ENCODE measurements around the gene ZSWIM6. TPM values are rescaled to one million over a fixed set of nuclear protein-coding genes. Genes with fewer than 3 reads are reported as not detected.
A peak's percentile ranks its signal among the peaks of the same experiment; 100 is the strongest.

Gene ZSWIM6
- total RNA-seq, 1 donor from 2014 or later, result 20.7 TPM

GRCh38 chr5:61507232-61507631, 175.2 kb downstream of the ZSWIM6 start:
- Mint-ChIP-seq H3K9me3 (ENCODE audit: unreplicated experiment) (no peaks in the 10 kb centered on the region), H3K36me3 (ENCODE audit: unreplicated experiment) (peaks cover 16% of the 10 kb centered on the region), H3K27me3 (ENCODE audit: unreplicated experiment) (no peaks in the 10 kb centered on the region), H3K4me3 (ENCODE audit: unreplicated experiment) (no peak overlapping the region), H3K4me1 (ENCODE audit: unreplicated experiment) (peaks cover 9% of the 10 kb centered on the region), H3K27ac (ENCODE audit: unreplicated experiment) (peak overlapping the region; percentile 11)
- DNase-seq (ENCODE audit: extremely low spot score, unreplicated experiment), result no peak
- TF ChIP-seq, protein P1, sequence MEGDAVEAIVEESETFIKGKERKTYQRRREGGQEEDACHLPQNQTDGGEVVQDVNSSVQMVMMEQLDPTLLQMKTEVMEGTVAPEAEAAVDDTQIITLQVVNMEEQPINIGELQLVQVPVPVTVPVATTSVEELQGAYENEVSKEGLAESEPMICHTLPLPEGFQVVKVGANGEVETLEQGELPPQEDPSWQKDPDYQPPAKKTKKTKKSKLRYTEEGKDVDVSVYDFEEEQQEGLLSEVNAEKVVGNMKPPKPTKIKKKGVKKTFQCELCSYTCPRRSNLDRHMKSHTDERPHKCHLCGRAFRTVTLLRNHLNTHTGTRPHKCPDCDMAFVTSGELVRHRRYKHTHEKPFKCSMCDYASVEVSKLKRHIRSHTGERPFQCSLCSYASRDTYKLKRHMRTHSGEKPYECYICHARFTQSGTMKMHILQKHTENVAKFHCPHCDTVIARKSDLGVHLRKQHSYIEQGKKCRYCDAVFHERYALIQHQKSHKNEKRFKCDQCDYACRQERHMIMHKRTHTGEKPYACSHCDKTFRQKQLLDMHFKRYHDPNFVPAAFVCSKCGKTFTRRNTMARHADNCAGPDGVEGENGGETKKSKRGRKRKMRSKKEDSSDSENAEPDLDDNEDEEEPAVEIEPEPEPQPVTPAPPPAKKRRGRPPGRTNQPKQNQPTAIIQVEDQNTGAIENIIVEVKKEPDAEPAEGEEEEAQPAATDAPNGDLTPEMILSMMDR (IDR thresholded peaks at IDR 0.05), result no peak

- TF ChIP-seq, protein P1 (IDR thresholded peaks at IDR 0.05), result no peak
- Mint-ChIP-seq H3K27me3 (ENCODE audit: unreplicated experiment) (no peaks in the 10 kb centered on the region), H3K27ac (ENCODE audit: unreplicated experiment) (no peak overlapping the region), H3K4me1 (ENCODE audit: unreplicated experiment) (peaks cover 8% of the 10 kb centered on the region), H3K9me3 (ENCODE audit: unreplicated experiment) (peaks cover 19% of the 10 kb centered on the region), H3K36me3 (ENCODE audit: unreplicated experiment) (peaks cover 19% of the 10 kb centered on the region), H3K4me3 (ENCODE audit: unreplicated experiment) (no peak overlapping the region)
- no peak for DNase-seq (ENCODE audit: extremely low spot score, unreplicated experiment)
Observed at GRCh38 chr5:61516946-61517345, 184.9 kb downstream of the ZSWIM6 start.

DNA sequence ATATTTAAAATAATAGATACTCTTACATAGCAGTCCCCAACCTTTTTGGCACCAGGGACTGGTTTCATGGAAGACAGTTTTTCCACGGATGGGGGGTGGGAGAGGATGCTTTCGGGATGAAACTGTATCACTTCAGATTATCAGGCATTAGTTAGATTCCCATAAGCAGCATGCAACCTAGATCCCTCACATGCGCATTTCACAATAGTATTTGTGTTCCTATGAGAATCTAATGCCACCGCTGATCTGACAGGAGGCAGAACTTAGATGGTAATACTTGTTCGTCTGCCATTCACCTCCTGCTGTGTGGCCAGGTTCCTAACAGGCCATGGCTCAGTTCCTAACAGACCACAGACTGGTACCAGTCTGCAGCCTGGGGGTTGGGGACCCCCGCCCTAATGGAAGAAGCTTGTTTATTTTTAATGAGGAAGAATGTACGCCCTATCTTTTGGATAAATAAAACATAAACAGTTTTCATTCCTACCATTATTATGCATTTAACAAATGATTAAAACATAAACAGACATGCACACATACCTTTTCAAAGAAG, 187.7 kb downstream of the ZSWIM6 start:
- TF ChIP-seq, protein P1 (IDR thresholded peaks at IDR 0.05), result no peak
- Mint-ChIP-seq H3K36me3 (ENCODE audit: unreplicated experiment) (peaks cover 17% of the 10 kb centered on the region), H3K4me3 (ENCODE audit: unreplicated experiment) (no peak overlapping the region), H3K27me3 (ENCODE audit: unreplicated experiment) (no peaks in the 10 kb centered on the region), H3K9me3 (ENCODE audit: unreplicated experiment) (peaks cover 15% of the 10 kb centered on the region), H3K27ac (ENCODE audit: unreplicated experiment) (no peak overlapping the region), H3K4me1 (ENCODE audit: unreplicated experiment) (peaks cover 4% of the 10 kb centered on the region)
- no peak for DNase-seq (ENCODE audit: extremely low spot score, unreplicated experiment)

DNA sequence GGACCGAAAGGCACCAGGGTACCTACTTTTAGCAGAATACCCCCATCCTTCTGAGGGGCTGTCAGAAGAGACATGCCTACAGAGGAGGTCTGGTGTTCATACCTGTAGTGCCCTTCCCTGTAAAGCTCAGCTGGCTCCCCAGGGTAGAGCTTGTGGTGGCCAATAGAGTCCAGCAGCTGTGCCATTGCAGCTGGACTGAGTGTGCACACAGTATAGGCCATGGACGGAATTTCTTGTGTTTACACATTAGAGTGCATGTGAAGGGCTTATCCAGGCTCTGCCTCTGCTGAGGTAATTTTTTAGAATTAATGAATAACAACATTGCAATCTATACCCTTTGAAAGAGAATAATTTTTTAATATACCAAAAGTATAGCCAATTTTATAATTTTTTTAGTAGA, 191.0 kb downstream of the ZSWIM6 start:
- H3K4me1 Mint-ChIP-seq (ENCODE audit: unreplicated experiment), result peaks cover 16% of the 10 kb centered on the region
- no peak overlapping the region for H3K27ac Mint-ChIP-seq (ENCODE audit: unreplicated experiment)
- TF ChIP-seq, protein P1 (IDR thresholded peaks at IDR 0.05), result no peak

GRCh38 chr5:61523997-61524396, 191.9 kb downstream of the ZSWIM6 start:
- Mint-ChIP-seq H3K27ac (ENCODE audit: unreplicated experiment) (no peak overlapping the region), H3K4me1 (ENCODE audit: unreplicated experiment) (peaks cover 16% of the 10 kb centered on the region), H3K4me3 (ENCODE audit: unreplicated experiment) (no peak overlapping the region), H3K36me3 (ENCODE audit: unreplicated experiment) (peaks cover 22% of the 10 kb centered on the region), H3K9me3 (ENCODE audit: unreplicated experiment) (peaks cover 2% of the 10 kb centered on the region), H3K27me3 (ENCODE audit: unreplicated experiment) (no peaks in the 10 kb centered on the region)
- TF ChIP-seq, protein P1 (IDR thresholded peaks at IDR 0.05), result no peak
- DNase-seq (ENCODE audit: extremely low spot score, unreplicated experiment), result no peak

More for the DNA sequence above, 191.0 kb downstream of the ZSWIM6 start:
- no peaks in the 10 kb centered on the region for H3K27me3 Mint-ChIP-seq (ENCODE audit: unreplicated experiment)
- H3K9me3 Mint-ChIP-seq (ENCODE audit: unreplicated experiment), result peaks cover 4% of the 10 kb centered on the region
- H3K4me3 Mint-ChIP-seq (ENCODE audit: unreplicated experiment), result no peak overlapping the region
- no peak for DNase-seq (ENCODE audit: extremely low spot score, unreplicated experiment)
- H3K36me3 Mint-ChIP-seq (ENCODE audit: unreplicated experiment), result peaks cover 23% of the 10 kb centered on the region

All from osteocyte (in vitro differentiated cells).